ENCODE data around the gene DTWD1. TPM values are rescaled to one million over a fixed set of nuclear protein-coding genes. Genes with fewer than 3 reads are reported as not detected.

Gene DTWD1
- total and polyA plus RNA-seq, 10 of the 15 experiments (the other 5 are each of a cell fraction or from before 2014, with no cell fraction given): 13.9 to 32.0 (median 19.3) TPM

DNA sequence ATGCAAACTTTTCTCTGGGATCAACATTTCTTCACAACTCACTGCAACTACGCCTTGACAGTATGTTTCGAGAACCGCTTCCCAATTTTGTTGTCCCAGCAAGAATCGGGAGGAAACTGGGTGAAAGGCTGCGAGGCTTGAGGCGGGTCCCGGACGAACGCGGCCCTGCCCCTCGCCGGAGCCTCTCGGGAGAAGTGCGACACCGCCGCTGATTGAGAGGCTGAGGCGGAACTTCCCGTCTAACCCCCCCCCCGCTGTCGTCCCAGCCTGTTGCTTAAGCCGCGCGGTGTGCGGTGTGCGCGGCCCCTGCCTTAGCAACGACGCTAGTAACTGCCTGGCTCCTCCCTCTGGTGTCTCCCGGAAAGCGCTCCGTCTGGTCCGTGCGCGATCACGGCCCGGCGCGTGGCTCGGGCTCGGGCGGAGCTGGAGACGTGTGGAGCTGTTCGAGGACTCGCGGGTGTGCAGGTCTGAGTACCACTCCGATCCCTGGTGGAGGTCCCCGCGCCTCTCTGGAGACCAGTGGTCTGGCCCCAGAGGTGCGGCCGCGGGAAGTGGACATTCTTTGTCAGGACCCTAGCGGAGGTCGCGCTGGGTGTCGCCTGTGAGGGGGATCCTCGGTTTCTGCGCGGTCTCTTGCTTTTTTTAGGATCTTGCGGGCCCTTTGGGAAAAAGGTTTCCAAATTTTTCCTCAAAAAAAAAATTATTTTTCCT, at the start of gene DTWD1, which contains the start of gene FAM227B (continued):
- TF ChIP-seq EGR1 (IDR thresholded peaks at IDR 0.05; ENCODE audit: borderline replicate concordance in 1 of 2, low read depth in 2 of 2, low read length in 2 of 2): peak; percentile 33 to 62; a peak in 2 of 3 replicates
- TF ChIP-seq, protein P1, sequence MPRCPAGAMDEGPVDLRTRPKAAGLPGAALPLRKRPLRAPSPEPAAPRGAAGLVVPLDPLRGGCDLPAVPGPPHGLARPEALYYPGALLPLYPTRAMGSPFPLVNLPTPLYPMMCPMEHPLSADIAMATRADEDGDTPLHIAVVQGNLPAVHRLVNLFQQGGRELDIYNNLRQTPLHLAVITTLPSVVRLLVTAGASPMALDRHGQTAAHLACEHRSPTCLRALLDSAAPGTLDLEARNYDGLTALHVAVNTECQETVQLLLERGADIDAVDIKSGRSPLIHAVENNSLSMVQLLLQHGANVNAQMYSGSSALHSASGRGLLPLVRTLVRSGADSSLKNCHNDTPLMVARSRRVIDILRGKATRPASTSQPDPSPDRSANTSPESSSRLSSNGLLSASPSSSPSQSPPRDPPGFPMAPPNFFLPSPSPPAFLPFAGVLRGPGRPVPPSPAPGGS (IDR thresholded peaks at IDR 0.05; ENCODE audit: borderline replicate concordance, insufficient read depth, low read depth, low read length, poor library complexity, severe bottlenecking): no peak
- TF ChIP-seq MEF2B (IDR thresholded peaks at IDR 0.05; ENCODE audit: partially characterized antibody, poor library complexity, severe bottlenecking): peak; percentile 68
- no peak for TF ChIP-seq ZNF622 (IDR thresholded peaks at IDR 0.05)
- TF ChIP-seq, protein P2, sequence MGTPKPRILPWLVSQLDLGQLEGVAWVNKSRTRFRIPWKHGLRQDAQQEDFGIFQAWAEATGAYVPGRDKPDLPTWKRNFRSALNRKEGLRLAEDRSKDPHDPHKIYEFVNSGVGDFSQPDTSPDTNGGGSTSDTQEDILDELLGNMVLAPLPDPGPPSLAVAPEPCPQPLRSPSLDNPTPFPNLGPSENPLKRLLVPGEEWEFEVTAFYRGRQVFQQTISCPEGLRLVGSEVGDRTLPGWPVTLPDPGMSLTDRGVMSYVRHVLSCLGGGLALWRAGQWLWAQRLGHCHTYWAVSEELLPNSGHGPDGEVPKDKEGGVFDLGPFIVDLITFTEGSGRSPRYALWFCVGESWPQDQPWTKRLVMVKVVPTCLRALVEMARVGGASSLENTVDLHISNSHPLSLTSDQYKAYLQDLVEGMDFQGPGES (IDR thresholded peaks at IDR 0.05): peak; percentile 58
- TF ChIP-seq, protein P3, sequence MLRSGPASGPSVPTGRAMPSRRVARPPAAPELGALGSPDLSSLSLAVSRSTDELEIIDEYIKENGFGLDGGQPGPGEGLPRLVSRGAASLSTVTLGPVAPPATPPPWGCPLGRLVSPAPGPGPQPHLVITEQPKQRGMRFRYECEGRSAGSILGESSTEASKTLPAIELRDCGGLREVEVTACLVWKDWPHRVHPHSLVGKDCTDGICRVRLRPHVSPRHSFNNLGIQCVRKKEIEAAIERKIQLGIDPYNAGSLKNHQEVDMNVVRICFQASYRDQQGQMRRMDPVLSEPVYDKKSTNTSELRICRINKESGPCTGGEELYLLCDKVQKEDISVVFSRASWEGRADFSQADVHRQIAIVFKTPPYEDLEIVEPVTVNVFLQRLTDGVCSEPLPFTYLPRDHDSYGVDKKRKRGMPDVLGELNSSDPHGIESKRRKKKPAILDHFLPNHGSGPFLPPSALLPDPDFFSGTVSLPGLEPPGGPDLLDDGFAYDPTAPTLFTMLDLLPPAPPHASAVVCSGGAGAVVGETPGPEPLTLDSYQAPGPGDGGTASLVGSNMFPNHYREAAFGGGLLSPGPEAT (IDR thresholded peaks at IDR 0.05; ENCODE audit: low read depth): peak; percentile 87
- TF ChIP-seq CREB1 (IDR thresholded peaks at IDR 0.05; ENCODE audit: low read depth): peak; percentile 75
- TF ChIP-seq SRF (IDR thresholded peaks at IDR 0.05; ENCODE audit: low read depth in 2 of 2, low read length in 2 of 2): peak in 1 of 2 experiments; percentile 88; a peak in 2 of 4 replicates
- TF ChIP-seq RUNX3 (IDR thresholded peaks at IDR 0.05; ENCODE audit: low read length): peak; percentile 59
- TF ChIP-seq SMC3 (IDR thresholded peaks at IDR 0.05; ENCODE audit: borderline replicate concordance, low read length): peak; percentile 21; the same call in 1 of the 2 replicates
- TF ChIP-seq BRCA1 (IDR thresholded peaks at IDR 0.05; ENCODE audit: low read depth, low read length): no peak; the same call in 1 of the 2 replicates
- TF ChIP-seq CHD2 (IDR thresholded peaks at IDR 0.05; ENCODE audit: borderline replicate concordance, low read depth, low read length): no peak; the same call in 1 of the 2 replicates
- TF ChIP-seq, protein P4, sequence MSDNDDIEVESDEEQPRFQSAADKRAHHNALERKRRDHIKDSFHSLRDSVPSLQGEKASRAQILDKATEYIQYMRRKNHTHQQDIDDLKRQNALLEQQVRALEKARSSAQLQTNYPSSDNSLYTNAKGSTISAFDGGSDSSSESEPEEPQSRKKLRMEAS (IDR thresholded peaks at IDR 0.05; ENCODE audit: low read depth, low read length): peak; percentile 99
- TF ChIP-seq, protein P5, sequence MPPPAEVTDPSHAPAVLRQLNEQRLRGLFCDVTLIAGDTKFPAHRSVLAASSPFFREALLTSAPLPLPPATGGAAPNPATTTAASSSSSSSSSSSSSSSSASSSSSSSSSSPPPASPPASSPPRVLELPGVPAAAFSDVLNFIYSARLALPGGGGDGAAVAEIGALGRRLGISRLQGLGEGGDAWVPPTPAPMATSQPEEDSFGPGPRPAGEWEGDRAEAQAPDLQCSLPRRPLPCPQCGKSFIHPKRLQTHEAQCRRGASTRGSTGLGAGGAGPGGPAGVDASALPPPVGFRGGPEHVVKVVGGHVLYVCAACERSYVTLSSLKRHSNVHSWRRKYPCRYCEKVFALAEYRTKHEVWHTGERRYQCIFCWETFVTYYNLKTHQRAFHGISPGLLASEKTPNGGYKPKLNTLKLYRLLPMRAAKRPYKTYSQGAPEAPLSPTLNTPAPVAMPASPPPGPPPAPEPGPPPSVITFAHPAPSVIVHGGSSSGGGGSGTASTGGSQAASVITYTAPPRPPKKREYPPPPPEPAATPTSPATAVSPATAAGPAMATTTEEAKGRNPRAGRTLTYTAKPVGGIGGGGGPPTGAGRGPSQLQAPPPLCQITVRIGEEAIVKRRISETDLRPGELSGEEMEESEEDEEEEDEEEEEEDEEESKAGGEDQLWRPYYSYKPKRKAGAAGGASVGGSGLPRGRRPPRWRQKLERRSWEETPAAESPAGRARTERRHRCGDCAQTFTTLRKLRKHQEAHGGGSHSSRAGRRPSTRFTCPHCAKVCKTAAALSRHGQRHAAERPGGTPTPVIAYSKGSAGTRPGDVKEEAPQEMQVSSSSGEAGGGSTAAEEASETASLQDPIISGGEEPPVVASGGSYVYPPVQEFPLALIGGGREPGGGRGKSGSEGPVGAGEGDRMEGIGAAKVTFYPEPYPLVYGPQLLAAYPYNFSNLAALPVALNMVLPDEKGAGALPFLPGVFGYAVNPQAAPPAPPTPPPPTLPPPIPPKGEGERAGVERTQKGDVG (CRISPR knock-in tag; IDR thresholded peaks at IDR 0.05): no peak
- TF ChIP-seq, protein P6, sequence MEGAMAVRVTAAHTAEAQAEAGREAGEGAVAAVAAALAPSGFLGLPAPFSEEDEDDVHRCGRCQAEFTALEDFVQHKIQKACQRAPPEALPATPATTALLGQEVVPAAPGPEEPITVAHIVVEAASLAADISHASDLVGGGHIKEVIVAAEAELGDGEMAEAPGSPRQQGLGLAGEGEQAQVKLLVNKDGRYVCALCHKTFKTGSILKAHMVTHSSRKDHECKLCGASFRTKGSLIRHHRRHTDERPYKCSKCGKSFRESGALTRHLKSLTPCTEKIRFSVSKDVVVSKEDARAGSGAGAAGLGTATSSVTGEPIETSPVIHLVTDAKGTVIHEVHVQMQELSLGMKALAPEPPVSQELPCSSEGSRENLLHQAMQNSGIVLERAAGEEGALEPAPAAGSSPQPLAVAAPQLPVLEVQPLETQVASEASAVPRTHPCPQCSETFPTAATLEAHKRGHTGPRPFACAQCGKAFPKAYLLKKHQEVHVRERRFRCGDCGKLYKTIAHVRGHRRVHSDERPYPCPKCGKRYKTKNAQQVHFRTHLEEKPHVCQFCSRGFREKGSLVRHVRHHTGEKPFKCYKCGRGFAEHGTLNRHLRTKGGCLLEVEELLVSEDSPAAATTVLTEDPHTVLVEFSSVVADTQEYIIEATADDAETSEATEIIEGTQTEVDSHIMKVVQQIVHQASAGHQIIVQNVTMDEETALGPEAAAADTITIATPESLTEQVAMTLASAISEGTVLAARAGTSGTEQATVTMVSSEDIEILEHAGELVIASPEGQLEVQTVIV (IDR thresholded peaks at IDR 0.05; ENCODE audit: borderline replicate concordance, partially characterized antibody): peak; percentile 90
- TF ChIP-seq ZNF207 (IDR thresholded peaks at IDR 0.05; ENCODE audit: borderline replicate concordance): peak; percentile 92
- TF ChIP-seq CBX3 (IDR thresholded peaks at IDR 0.05; ENCODE audit: borderline replicate concordance, low read depth): no peak

Measured in GM12878 (cell line).